NCI-H526 treated with DMSO at 0.1 percent for 48 hours (cell line): ENCODE results near the gene GARIN5A.

ENCODE experiments used
- DNase-seq: peaks from one replicate; lab custom pipeline; 2025; lab: John Stamatoyannopoulos, UW

Gene GARIN5A

GRCh38 chr19:50476224-50476906, at the start of gene GARIN5A, which contains the start of gene EMC10:
Gene GARIN5A (minus strand): TSS chr19:50476848. CDS start chr19:50476388, 460 bp downstream.
Gene EMC10 (plus strand): TSS chr19:50476507. CDS start chr19:50476545, 38 bp downstream.
- peak; percentile 85 for DNase-seq

DNA sequence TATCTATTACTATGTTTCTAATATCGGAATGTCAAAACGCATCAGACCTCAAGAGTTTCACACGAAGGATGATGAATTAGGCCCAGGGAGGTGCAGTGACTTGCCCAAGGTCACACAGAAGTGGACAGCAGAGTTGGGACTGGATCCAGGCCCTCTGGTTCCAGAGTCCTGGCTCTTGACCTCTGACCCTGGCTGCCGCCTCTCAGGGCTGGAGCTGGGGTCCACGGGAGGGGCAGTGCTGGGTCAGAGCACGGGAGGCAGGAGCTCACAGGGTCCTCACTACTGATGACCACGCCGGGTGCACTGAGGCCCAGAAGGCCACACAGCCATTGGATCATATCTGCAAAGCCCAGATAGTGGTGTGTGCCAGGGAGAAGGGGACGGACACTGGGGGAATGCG, 46.2 kb upstream of the GARIN5A start:
- no peak for DNase-seq

DNA sequence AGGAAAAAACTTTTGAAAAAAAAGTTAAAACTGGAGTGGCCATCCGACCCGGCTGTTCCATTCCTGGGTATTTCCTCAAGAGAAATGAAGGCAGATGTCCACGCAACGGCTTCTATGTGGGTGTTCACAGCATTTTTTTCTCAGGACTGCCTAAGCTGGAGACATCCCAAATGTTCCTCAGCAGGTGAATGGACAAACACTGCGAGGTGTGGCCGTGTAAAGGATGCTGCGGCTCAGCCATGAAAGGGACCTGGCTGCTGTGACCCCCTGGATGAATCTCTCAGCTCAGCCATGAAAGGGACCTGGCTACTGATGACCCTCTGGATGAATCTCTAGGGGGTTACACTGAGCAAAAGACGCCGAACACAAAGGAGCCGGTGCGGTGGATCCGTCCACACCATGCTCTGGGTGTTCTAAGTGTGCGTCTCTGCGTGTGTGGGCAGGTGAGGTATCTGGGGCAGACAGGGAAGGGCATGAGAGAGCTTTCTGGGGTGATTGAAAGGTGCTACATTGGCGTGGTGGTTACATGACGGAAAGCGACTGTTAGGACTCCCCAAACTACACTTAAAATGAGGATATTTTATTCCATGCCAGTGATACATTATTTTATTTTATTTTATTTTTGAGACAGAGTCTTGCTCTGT, 44.3 kb upstream of the GARIN5A start:
- DNase-seq: no peak

DNA sequence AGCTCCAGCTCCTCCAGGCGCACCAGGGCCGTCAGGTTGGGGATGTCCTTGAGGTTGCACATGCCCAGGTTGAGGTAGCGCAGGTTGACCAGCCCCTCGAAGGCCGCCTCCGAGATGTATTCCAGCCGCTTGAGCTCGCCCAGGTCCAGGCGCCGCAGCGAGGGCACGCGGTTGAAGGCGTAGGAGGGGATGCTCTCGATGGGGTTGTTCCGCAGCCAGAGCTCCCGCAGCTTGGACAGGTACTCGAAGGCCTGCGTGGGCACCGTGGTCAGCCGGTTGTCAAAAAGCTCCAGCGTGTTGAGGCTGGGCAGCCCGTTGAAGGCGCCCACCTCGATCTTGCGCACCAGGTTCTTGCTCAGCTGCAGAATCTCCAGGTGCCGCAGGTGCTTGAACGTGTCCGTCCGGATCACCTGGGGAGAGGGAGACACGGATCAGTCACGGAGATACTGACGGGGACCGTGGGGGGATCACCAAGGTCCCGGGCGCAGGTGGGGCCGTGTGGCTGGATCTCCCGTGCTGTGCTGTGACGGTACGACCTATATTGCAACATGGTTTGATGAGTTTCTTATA, 42.4 kb upstream of the GARIN5A start:
- no peak for DNase-seq

DNA sequence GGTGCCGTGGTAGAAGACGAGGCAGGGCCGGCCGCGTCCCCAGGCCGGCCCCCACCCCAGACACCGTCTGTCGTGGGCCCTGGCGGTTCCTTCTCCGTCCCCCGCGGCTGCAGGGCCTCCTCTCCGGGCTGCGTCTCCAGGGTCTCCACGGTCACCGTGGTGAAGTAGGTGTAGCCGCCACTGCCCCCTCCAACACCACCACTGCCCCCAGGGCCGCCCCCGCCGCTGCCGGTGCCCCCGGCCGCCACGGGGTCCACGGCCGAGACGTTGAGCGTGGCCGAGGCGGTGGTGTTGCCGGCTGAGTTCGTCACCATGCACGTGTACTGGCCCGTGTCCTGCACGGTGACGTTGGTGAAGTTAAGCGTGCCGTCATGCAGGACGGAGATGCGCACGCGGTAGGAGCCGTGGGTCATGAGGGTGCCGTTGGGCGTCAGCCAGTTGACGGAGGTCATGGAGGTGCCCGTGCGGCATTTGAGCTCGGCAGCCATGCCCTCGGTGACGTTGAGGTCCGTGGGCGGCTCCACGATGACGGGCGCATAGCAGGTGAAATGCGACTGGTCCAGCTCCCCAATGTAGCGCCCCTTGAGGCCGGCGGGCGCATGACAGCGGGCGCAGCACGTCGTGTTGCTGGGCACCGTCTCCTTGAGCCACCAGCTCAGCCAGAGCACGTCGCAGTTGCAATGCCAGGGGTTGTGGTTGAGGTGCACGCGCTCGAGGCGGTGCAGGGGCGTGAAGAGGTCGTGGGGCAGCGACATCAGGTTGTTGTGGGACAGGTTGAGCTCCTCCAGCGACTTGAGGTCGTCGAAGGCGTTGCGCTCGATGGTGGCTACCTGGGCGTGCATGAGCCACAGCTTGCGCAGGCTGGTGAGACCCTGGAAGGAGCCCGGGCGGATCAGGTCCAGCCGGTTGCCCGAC, 41.7 kb upstream of the GARIN5A start:
- no peak for DNase-seq

DNA sequence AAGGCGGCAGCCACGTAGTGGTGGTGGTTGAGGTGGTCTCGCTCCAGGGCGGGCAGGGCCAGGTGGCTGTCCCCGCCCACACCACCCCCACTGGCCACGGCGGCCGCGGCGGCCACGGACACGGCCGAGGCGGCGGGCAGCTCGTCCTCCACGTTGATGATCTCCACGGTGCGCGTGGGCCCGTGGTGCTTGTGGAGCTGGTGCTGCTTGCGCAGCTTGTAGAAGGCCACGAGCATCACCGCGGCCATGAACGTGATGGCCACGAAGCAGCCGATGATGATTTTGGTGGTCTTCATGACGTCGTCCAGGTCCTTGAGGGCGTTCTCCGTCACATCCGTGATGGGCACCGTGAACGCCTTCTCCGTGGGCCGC, 41.0 kb upstream of the GARIN5A start:
- DNase-seq: no peak

DNA sequence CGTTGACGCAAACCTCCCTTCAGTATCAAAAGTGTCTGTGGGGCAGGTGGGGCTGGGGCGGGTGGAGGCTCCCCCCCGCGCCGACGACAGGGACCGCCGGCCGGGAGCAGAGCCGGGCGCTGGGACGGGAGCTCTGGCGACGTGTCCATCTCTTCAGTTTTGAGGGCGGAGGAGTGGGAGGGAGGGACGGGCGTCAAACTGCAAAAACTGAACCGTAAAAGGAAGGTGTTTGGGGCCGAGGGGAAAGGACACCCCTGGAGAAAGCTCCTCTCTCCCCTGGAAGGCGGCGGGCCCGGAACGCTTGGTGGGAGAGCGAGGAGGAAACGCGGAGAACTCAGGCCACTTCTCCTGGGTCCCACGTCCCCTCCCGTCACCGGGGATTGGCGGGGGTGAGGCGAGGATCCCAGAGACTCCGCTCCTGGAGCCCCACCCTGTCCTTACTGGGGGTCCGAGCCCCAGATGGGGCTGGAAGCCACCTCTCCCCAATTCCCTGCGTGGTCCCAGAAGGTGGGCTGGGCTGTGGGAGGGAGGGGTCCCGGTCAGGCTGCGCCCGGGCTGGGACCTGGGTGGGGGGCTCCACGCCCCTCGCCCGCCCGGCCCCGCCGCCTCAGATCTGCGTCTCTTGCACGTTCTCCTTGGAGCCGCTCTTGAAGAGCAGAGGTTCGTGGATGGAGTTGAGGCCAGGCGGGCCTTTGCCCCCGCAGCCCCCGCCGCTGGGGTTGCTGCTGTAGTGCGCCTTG, 40.5 kb upstream of the GARIN5A start:
- DNase-seq: no peak

DNA sequence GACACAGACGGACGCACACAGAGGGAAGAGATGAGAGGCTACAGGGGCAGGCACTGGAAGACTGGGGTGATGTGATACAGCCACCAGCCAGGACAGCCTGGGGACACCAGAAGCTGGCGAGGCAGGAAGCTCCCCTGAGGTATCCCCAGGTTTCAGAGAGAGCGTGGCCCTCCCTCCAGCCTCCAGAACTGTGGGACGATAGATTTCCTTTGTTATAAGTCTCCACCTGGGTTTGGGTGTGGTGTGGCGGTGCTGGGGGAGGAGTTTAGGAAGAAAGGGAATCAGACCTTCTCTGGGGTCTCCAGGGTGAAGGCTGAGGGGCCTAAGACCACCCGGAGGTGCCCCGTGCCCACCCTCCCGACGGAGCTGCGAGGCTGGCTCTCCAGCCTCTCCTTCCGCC, 39.8 kb upstream of the GARIN5A start:
- no peak for DNase-seq

GRCh38 chr19:50515168-50515561, 38.5 kb upstream of the GARIN5A start:
- no peak for DNase-seq

DNA sequence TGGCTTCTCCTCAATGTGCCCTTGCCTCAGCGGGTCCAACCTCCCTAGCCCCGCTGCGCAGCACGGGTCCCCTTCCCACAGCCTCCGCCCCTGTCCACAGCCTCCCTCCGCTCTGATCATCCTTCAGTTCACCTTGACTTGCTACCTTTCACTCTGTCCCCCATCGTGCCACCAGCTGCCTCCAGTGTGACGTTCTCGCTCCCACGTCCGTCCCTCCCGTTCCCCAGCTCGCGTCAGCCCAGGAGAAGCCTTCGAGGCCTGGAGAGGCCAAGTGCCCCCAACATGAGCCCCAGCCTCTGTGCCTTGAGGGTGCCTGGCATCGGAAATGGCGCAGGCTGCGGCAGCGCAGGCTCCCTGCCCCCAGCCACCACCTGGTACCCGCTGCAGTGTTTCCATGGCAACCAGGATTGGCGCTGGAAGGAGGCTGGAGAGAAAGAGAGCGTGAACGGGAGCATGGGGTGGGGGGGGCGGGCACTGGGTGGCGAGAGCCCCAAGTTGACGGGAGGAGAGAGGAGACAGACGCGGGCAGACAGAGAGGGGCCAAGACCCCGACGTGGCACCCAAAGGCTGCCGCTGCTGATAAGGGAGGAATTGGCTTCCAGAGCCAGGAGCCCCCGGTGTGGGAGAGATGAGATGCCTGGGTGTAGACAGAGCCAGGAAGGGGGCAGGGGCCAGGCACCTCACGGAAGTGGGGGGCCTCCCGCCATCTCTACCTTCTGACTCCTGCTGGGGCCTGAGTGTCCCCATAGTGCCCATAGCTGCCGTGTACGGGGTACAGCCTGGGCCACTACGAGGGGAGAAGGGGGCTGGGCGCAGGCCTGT, 37.9 kb upstream of the GARIN5A start:
- no peak for DNase-seq

DNA sequence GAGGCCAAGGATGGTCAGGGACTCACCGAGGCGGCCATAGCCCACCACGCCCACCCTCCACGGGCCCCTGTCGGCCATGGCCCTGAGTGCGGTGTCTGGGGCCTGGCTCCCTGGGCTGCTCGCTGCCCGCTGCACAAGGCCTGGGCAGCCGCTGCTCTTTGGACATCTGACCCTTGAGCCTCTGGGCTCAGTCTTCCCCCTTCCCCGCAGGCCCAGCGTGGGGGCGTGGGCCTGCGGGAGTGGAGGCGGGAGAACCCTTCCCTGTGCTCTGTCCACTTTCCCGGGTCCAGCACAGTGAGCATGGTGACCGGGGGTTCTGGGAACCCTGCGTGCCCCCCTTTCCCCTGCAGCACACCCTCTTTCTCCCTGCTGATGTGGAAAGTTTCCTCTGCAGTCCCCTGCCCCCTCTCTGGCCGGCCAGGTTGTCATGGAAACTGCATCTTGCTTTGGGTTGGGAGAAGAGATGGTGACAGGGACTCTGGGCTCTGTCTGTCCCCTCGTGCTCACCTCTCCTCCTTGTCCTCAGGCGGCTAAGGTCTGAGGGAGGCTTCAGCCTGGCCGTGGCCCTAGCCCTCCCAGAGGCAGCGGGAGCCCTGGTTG, 37.2 kb upstream of the GARIN5A start, which contains the start of gene ASPDH:
ASPDH (minus strand) TSS at position 168 of the 600 bp plus-strand sequence; CDS start at position 78, 90 bp downstream.
- DNase-seq: no peak

- DNase-seq: no peak
Observed at GRCh38 chr19:50512999-50513745, 36.5 kb upstream of the GARIN5A start.

- DNase-seq: no peak
Observed at GRCh38 chr19:50512112-50512998, 35.7 kb upstream of the GARIN5A start.

GRCh38 chr19:50511069-50511822, 34.6 kb upstream of the GARIN5A start, which contains the start of gene JOSD2:
Gene JOSD2 (minus strand): TSS chr19:50511191. CDS start chr19:50510431, 760 bp downstream.
- peak; percentile 92 for DNase-seq

- DNase-seq: no peak
Observed at GRCh38 chr19:50510700-50511068, 34.0 kb upstream of the GARIN5A start.

GRCh38 chr19:50510121-50510670, 33.5 kb upstream of the GARIN5A start:
- no peak for DNase-seq

GRCh38 chr19:50509366-50509765, 32.7 kb upstream of the GARIN5A start:
- no peak for DNase-seq
